WI38 (cell line): ENCODE data around the gene SHISAL2A.
A peak's percentile ranks its signal among the peaks of the same experiment; 100 is the strongest.

Source experiments
- H3K4me3 ChIP-seq: 2 replicates; pipeline ENCODE4 v1.5.1; 2011; ENCODE audit warnings: low read depth, mild to moderate bottlenecking, control low read depth, low read length
- CTCF ChIP-seq: IDR thresholded peaks from 2 replicates; pipeline ENCODE4 v1.5.1; 2012; ENCODE audit warnings: low read depth, mild to moderate bottlenecking, control low read depth, low read length

Gene SHISAL2A

GRCh38 chr1:52602856-52603600, 29.9 kb upstream of the SHISAL2A start:
- no peak for TF ChIP-seq CTCF
- H3K4me3 ChIP-seq = peak overlapping the region; percentile 37

GRCh38 chr1:52603630-52604029, 29.3 kb upstream of the SHISAL2A start:
- no peak overlapping the region for H3K4me3 ChIP-seq
- no peak for TF ChIP-seq CTCF

GRCh38 chr1:52604063-52604770, 28.8 kb upstream of the SHISAL2A start:
- H3K4me3 ChIP-seq = no peak overlapping the region
- no peak for TF ChIP-seq CTCF

- H3K4me3 ChIP-seq = no peak overlapping the region
- no peak for TF ChIP-seq CTCF
Observed at GRCh38 chr1:52613636-52614373, 19.2 kb upstream of the SHISAL2A start.

- no peak overlapping the region for H3K4me3 ChIP-seq
- TF ChIP-seq CTCF = no peak
Observed at GRCh38 chr1:52614671-52615070, 18.3 kb upstream of the SHISAL2A start.

- no peak for TF ChIP-seq CTCF
Observed at GRCh38 chr1:52615489-52616042, 17.4 kb upstream of the SHISAL2A start.

More at GRCh38 chr1:52615489-52616042, 17.4 kb upstream of the SHISAL2A start:
- no peak overlapping the region for H3K4me3 ChIP-seq
